ENCODE measurements around the gene R3HDM4.
A peak's percentile ranks its signal among the peaks of the same experiment; 100 is the strongest.

Gene R3HDM4

GRCh38 chr19:872266-872951, 40.6 kb downstream of the R3HDM4 start:
- DNase-seq (ENCODE audit: low spot score) = peak; percentile 74

GRCh38 chr19:871446-872265, 41.4 kb downstream of the R3HDM4 start:
- DNase-seq (ENCODE audit: low spot score) = no peak

GRCh38 chr19:870963-871401, 42.0 kb downstream of the R3HDM4 start:
- no peak for DNase-seq (ENCODE audit: low spot score)

- no peak for DNase-seq (ENCODE audit: low spot score)
Measured at GRCh38 chr19:870314-870713, 42.7 kb downstream of the R3HDM4 start.

- DNase-seq (ENCODE audit: low spot score) = no peak
Measured at GRCh38 chr19:869245-870177, 43.5 kb downstream of the R3HDM4 start.

- no peak for DNase-seq (ENCODE audit: low spot score)
Measured at GRCh38 chr19:868458-869244, 44.4 kb downstream of the R3HDM4 start.

GRCh38 chr19:867855-868457, 45.1 kb downstream of the R3HDM4 start:
- no peak for DNase-seq (ENCODE audit: low spot score)

- no peak for DNase-seq (ENCODE audit: low spot score)
Measured at GRCh38 chr19:867301-867793, 45.7 kb downstream of the R3HDM4 start.

- DNase-seq (ENCODE audit: low spot score) = no peak
Measured at GRCh38 chr19:866769-867300, 46.2 kb downstream of the R3HDM4 start.

- no peak for DNase-seq (ENCODE audit: low spot score)
Measured at GRCh38 chr19:863315-863620, 49.8 kb downstream of the R3HDM4 start.

GRCh38 chr19:862581-863314, 50.3 kb downstream of the R3HDM4 start:
- DNase-seq (ENCODE audit: low spot score) = peak; percentile 74

GRCh38 chr19:861756-862580, 51.1 kb downstream of the R3HDM4 start:
- DNase-seq (ENCODE audit: low spot score) = peak; percentile 65

GRCh38 chr19:861141-861755, 51.8 kb downstream of the R3HDM4 start:
- DNase-seq (ENCODE audit: low spot score) = no peak

- no peak for DNase-seq (ENCODE audit: low spot score)
Measured at GRCh38 chr19:858868-859843, 53.9 kb downstream of the R3HDM4 start, which contains the start of gene CFD. TSS of gene CFD (plus strand) at chr19:859664. CDS start at chr19:859690, 26 bp downstream.

GRCh38 chr19:858284-858683, 54.7 kb downstream of the R3HDM4 start:
- no peak for DNase-seq (ENCODE audit: low spot score)

- no peak for DNase-seq (ENCODE audit: low spot score)
Measured at GRCh38 chr19:855566-856120, 57.4 kb downstream of the R3HDM4 start.

GRCh38 chr19:855142-855541, 57.9 kb downstream of the R3HDM4 start:
- DNase-seq (ENCODE audit: low spot score) = no peak

Measured in hematopoietic multipotent progenitor cell treated with erythropoietin and hydrocortisone succinate and interleukin-3 and kit ligand, for 17 days (in vitro differentiated cells).